Measurements from ENCODE around the gene MUS81. TPM values are rescaled to one million over a fixed set of nuclear protein-coding genes. Genes with fewer than 3 reads are reported as not detected.

Gene MUS81
- total and polyA plus RNA-seq, 2 of the 13 experiments (the other 11 are each of a cell fraction or from before 2014, with no cell fraction given), result 25.6 to 30.2 TPM

GRCh38 chr11:65888163-65888814 is 28.1 kb downstream of the MUS81 start, which contains the start of gene FIBP (continued):
- TF ChIP-seq MEIS1 (CRISPR knock-in tag; IDR thresholded peaks at IDR 0.05; ENCODE audit: borderline replicate concordance) (no peak), CBX1 (IDR thresholded peaks at IDR 0.05; ENCODE audit: low read depth) (no peak), PHF8 (CRISPR knock-in tag; IDR thresholded peaks at IDR 0.05) (peak; percentile 86), ZNF674 (CRISPR knock-in tag; IDR thresholded peaks at IDR 0.05; ENCODE audit: low read depth) (no peak), ATF7 (IDR thresholded peaks at IDR 0.05) (no peak), ATF7 (CRISPR knock-in tag; IDR thresholded peaks at IDR 0.05) (no peak), CREB3 (CRISPR knock-in tag; IDR thresholded peaks at IDR 0.05) (no peak), ZNF253 (CRISPR knock-in tag; IDR thresholded peaks at IDR 0.05; ENCODE audit: borderline replicate concordance) (no peak), ZNF205 (CRISPR knock-in tag; IDR thresholded peaks at IDR 0.05) (no peak), ZNF446 (CRISPR knock-in tag; IDR thresholded peaks at IDR 0.05) (no peak), RBAK (CRISPR knock-in tag; IDR thresholded peaks at IDR 0.05) (no peak), ZNF576 (CRISPR knock-in tag; IDR thresholded peaks at IDR 0.05) (no peak), PAF1 (CRISPR knock-in tag; IDR thresholded peaks at IDR 0.05) (no peak), NFKBIZ (CRISPR knock-in tag; IDR thresholded peaks at IDR 0.05) (no peak; the same call in 1 of the 2 replicates), KLF16 (CRISPR knock-in tag; IDR thresholded peaks at IDR 0.05) (no peak), CHD2 (IDR thresholded peaks at IDR 0.05; ENCODE audit: low read depth, low read length) (peak; percentile 56; the same call in 1 of the 2 replicates), SMC3 (IDR thresholded peaks at IDR 0.05; ENCODE audit: low read length) (peak; percentile 18; the same call in 1 of the 2 replicates), ZNF282 (IDR thresholded peaks at IDR 0.05; ENCODE audit: partially characterized antibody) (no peak), ZNF883 (CRISPR knock-in tag; IDR thresholded peaks at IDR 0.05; ENCODE audit: not compliant biosample characterization) (peak; percentile 40), MEF2D (CRISPR knock-in tag; IDR thresholded peaks at IDR 0.05) (peak; percentile 52; the same call in 1 of the 2 replicates), ATF4 (CRISPR knock-in tag; IDR thresholded peaks at IDR 0.05) (no peak), SRF (IDR thresholded peaks at IDR 0.05; ENCODE audit: low read depth, low read length) (no peak), ZNF558 (CRISPR knock-in tag; IDR thresholded peaks at IDR 0.05; ENCODE audit: borderline replicate concordance) (no peak)
- TF ChIP-seq, protein P1, sequence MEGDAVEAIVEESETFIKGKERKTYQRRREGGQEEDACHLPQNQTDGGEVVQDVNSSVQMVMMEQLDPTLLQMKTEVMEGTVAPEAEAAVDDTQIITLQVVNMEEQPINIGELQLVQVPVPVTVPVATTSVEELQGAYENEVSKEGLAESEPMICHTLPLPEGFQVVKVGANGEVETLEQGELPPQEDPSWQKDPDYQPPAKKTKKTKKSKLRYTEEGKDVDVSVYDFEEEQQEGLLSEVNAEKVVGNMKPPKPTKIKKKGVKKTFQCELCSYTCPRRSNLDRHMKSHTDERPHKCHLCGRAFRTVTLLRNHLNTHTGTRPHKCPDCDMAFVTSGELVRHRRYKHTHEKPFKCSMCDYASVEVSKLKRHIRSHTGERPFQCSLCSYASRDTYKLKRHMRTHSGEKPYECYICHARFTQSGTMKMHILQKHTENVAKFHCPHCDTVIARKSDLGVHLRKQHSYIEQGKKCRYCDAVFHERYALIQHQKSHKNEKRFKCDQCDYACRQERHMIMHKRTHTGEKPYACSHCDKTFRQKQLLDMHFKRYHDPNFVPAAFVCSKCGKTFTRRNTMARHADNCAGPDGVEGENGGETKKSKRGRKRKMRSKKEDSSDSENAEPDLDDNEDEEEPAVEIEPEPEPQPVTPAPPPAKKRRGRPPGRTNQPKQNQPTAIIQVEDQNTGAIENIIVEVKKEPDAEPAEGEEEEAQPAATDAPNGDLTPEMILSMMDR (CRISPR knock-in tag; IDR thresholded peaks at IDR 0.05), result peak; percentile 94
- TF ChIP-seq, protein P2, sequence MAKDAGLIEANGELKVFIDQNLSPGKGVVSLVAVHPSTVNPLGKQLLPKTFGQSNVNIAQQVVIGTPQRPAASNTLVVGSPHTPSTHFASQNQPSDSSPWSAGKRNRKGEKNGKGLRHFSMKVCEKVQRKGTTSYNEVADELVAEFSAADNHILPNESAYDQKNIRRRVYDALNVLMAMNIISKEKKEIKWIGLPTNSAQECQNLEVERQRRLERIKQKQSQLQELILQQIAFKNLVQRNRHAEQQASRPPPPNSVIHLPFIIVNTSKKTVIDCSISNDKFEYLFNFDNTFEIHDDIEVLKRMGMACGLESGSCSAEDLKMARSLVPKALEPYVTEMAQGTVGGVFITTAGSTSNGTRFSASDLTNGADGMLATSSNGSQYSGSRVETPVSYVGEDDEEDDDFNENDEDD (CRISPR knock-in tag; IDR thresholded peaks at IDR 0.05; ENCODE audit: borderline replicate concordance), result peak; percentile 70; the same call in 1 of the 2 replicates
- TF ChIP-seq, protein P3, sequence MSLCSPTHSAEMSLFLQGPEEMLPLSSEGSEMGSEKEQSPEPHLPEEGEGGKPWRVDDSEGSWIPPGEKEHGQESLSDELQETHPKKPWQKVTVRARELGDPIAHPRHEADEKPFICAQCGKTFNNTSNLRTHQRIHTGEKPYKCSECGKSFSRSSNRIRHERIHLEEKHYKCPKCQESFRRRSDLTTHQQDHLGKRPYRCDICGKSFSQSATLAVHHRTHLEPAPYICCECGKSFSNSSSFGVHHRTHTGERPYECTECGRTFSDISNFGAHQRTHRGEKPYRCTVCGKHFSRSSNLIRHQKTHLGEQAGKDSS (CRISPR knock-in tag; IDR thresholded peaks at IDR 0.05; ENCODE audit: borderline replicate concordance, low read depth), result peak; percentile 61; the same call in 1 of the 2 replicates

Data from HepG2 (cell line).